ENCODE measurements around the gene ZNF469. TPM values are rescaled to one million over a fixed set of nuclear protein-coding genes. Genes with fewer than 3 reads are reported as not detected.

Gene ZNF469
- total and polyA plus RNA-seq, 9 of the 15 experiments (the other 6 are each of a cell fraction or from before 2014, with no cell fraction given) = 0.01 to 0.04 TPM; not detected in 7

GRCh38 chr16:88366704-88367047, 16.1 kb upstream of the ZNF469 start:
- 1% methylated on average over 4 of the region's 4 CpGs for WGBS (ENCODE audit: insufficient coverage, low coverage, missing lambda C conversion rate)
- no TSS peak for BruUV-seq (replicated peaks)
- intact Hi-C loops (cut with micrococcal nuclease) = no loop called here
- TF ChIP-seq KDM1A (IDR thresholded peaks at IDR 0.05) = 0 out of 4 replicates have a peak, but pooled peaks of 1 of the 2 experiments have one; percentile 5
- no peak for TF ChIP-seq ZBTB2 (IDR thresholded peaks at IDR 0.05)
- no peak for TF ChIP-seq ZNF133 (CRISPR knock-in tag; IDR thresholded peaks at IDR 0.05)
- TF ChIP-seq EHMT2 (IDR thresholded peaks at IDR 0.05) = peak; percentile 64; the same call in 1 of the 2 replicates
- TF ChIP-seq, protein P1, sequence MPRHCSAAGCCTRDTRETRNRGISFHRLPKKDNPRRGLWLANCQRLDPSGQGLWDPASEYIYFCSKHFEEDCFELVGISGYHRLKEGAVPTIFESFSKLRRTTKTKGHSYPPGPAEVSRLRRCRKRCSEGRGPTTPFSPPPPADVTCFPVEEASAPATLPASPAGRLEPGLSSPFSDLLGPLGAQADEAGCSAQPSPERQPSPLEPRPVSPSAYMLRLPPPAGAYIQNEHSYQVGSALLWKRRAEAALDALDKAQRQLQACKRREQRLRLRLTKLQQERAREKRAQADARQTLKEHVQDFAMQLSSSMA (CRISPR knock-in tag; IDR thresholded peaks at IDR 0.05) = no peak
- TF ChIP-seq ZBED1 (IDR thresholded peaks at IDR 0.05) = no peak
- no peak for TF ChIP-seq TOE1 (IDR thresholded peaks at IDR 0.05; ENCODE audit: borderline replicate concordance)
- TF ChIP-seq TOE1 (CRISPR knock-in tag; IDR thresholded peaks at IDR 0.05; ENCODE audit: borderline replicate concordance, low read depth) = no peak
- TF ChIP-seq, protein P2, sequence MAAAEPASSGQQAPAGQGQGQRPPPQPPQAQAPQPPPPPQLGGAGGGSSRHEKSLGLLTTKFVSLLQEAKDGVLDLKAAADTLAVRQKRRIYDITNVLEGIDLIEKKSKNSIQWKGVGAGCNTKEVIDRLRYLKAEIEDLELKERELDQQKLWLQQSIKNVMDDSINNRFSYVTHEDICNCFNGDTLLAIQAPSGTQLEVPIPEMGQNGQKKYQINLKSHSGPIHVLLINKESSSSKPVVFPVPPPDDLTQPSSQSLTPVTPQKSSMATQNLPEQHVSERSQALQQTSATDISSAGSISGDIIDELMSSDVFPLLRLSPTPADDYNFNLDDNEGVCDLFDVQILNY (CRISPR knock-in tag; IDR thresholded peaks at IDR 0.05) = no peak
- 0 out of 2 replicates have a peak, but pooled peaks have one; percentile 31 for TF ChIP-seq HDGF (IDR thresholded peaks at IDR 0.05)
- TF ChIP-seq MIER1 (IDR thresholded peaks at IDR 0.05; ENCODE audit: low read depth) = no peak
- TF ChIP-seq NCOA4 (IDR thresholded peaks at IDR 0.05; ENCODE audit: partially characterized antibody) = no peak
- TF ChIP-seq, protein P3, sequence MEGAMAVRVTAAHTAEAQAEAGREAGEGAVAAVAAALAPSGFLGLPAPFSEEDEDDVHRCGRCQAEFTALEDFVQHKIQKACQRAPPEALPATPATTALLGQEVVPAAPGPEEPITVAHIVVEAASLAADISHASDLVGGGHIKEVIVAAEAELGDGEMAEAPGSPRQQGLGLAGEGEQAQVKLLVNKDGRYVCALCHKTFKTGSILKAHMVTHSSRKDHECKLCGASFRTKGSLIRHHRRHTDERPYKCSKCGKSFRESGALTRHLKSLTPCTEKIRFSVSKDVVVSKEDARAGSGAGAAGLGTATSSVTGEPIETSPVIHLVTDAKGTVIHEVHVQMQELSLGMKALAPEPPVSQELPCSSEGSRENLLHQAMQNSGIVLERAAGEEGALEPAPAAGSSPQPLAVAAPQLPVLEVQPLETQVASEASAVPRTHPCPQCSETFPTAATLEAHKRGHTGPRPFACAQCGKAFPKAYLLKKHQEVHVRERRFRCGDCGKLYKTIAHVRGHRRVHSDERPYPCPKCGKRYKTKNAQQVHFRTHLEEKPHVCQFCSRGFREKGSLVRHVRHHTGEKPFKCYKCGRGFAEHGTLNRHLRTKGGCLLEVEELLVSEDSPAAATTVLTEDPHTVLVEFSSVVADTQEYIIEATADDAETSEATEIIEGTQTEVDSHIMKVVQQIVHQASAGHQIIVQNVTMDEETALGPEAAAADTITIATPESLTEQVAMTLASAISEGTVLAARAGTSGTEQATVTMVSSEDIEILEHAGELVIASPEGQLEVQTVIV (CRISPR knock-in tag; IDR thresholded peaks at IDR 0.05; ENCODE audit: borderline replicate concordance) = no peak
- no peak for TF ChIP-seq PTRF (tag; IDR thresholded peaks at IDR 0.05)
- TF ChIP-seq NR2C2 (CRISPR knock-in tag; IDR thresholded peaks at IDR 0.05) = no peak
- TF ChIP-seq NR2C2 (tag; IDR thresholded peaks at IDR 0.05) = no peak
- no peak for TF ChIP-seq MCM5 (IDR thresholded peaks at IDR 0.05; ENCODE audit: low read depth)
- TF ChIP-seq POLR2AphosphoS2 (IDR thresholded peaks at IDR 0.05; ENCODE audit: low read length) = no peak
- TF ChIP-seq DPF2 (IDR thresholded peaks at IDR 0.05) = no peak
- no peak for TF ChIP-seq SIX5 (IDR thresholded peaks at IDR 0.05; ENCODE audit: borderline replicate concordance in 1 of 2, insufficient read depth in 1 of 2, low read depth in 1 of 2, low read length in 2 of 2)
- no peak for TF ChIP-seq ATF1 (CRISPR knock-in tag; IDR thresholded peaks at IDR 0.05)
- TF ChIP-seq ATF1 (tag; IDR thresholded peaks at IDR 0.05) = 0 out of 2 replicates have a peak, but pooled peaks have one; percentile 42

More at GRCh38 chr16:88366704-88367047, 16.1 kb upstream of the ZNF469 start:
- no peaks in the 10 kb centered on the region for H3K79me2 ChIP-seq (ENCODE audit: control insufficient read depth, insufficient read depth, low read length)
- ChIA-PET POLR2A (interaction anchor here (0.6 to 1.4 kb wide), 2 partner anchors 10 to 11 kb away, joined by 4 to 5 read pairs; no protein-coding TSS in a partner anchor), CTCF (ENCODE audit: low intra/inter-chr PET ratio) (no interaction called here)
- in situ Hi-C loops (cut with MboI) = no loop called here
- no peaks in the 10 kb centered on the region for H3K9me1 ChIP-seq (ENCODE audit: control insufficient read depth, insufficient read depth, low read length)
- FAIRE-seq (no peak), ATAC-seq (no peak), DNase-seq (ENCODE audit: extremely low read depth in 1 of 4, low spot score in 3 of 4) (no peak)
- no peak overlapping the region for H3K9ac ChIP-seq (ENCODE audit: insufficient read depth in 1 of 2, low read depth in 2 of 2, low read length in 2 of 2)
- no peak overlapping the region for H3K4me2 ChIP-seq (ENCODE audit: insufficient read depth, low read length)
- peaks cover 3 to 44% of the 10 kb centered on the region in 2 experiments; a peak in 4 of 5 replicates for H3K27me3 ChIP-seq (ENCODE audit: control insufficient read depth in 2 of 2, insufficient read depth in 2 of 2, low read length in 2 of 2)
- H3K36me3 ChIP-seq (ENCODE audit: control insufficient read depth, insufficient read depth, low read length) = no peaks in the 10 kb centered on the region
- H3K4me3 ChIP-seq = no peak overlapping the region
- H4K20me1 ChIP-seq (replicated peaks; ENCODE audit: control insufficient read depth, insufficient read depth, low read length) = no peaks in the 10 kb centered on the region
- H3K9me3 ChIP-seq (replicated peaks; ENCODE audit: control insufficient read depth, insufficient read depth, low read depth, low read length) = peaks cover 3% of the 10 kb centered on the region; the same call in 1 of the 2 replicates
- no peak overlapping the region for H3K27ac ChIP-seq (ENCODE audit: extremely low read depth, low read depth, low read length)
- H3K4me1 ChIP-seq (replicated peaks in 1 of 2; ENCODE audit: control insufficient read depth in 2 of 2, insufficient read depth in 2 of 2, low read length in 2 of 2) = no peaks in the 10 kb centered on the region
- H2AFZ ChIP-seq (ENCODE audit: low read depth, low read length) = no peak overlapping the region

All from K562 (cell line).